Activated T-cell treated with anti-CD3 and anti-CD28 coated beads, Interleukin-2, amount 50 U/mL, for 48 hours (primary cell): ENCODE measurements around the gene OS9.
A peak's percentile ranks its signal among the peaks of the same experiment; 100 is the strongest.

ENCODE experiments used
- DNase-seq, 2 experiments: peaks; one replicate each; pipeline ENCODE4 v3.0.0-alpha.2; 2020

Gene OS9

DNA sequence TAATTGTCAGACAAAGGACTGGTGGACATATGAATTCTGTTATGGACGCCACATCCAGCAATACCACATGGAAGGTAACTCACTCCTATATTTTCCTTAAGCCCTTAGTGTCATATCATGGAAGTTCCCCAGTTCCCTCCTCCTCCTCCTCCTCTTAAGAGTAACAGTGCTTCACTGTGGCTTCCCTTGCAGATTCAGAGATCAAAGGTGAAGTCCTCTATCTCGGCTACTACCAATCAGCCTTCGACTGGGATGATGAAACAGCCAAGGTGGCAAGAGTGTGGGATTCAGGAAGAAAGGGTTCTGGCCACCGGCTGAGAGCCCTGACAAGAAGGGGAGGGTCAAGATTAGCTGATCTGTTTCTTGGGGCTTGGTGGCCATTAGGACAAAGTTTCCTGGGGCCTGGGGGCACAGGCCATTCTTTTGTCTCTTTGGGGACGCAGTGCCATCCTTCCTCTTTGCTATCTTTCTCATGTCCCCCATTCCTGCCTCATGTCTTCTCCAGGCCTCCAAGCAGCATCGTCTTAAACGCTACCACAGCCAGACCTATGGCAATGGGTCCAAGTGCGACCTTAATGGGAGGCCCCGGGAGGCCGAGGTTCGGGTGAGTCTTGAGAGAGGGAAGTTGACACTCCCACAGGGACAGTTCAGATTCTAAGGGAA, 2.0 kb downstream of the OS9 start:
- DNase-seq = no peak

GRCh38 chr12:57697076-57697475, 3.1 kb downstream of the OS9 start:
- no peak for DNase-seq

- DNase-seq = no peak
These were observed 4.5 kb downstream of the OS9 start for GRCh38 chr12:57698414-57698813.

- no peak for DNase-seq
These were observed 6.4 kb downstream of the OS9 start for GRCh38 chr12:57700317-57700716.

DNA sequence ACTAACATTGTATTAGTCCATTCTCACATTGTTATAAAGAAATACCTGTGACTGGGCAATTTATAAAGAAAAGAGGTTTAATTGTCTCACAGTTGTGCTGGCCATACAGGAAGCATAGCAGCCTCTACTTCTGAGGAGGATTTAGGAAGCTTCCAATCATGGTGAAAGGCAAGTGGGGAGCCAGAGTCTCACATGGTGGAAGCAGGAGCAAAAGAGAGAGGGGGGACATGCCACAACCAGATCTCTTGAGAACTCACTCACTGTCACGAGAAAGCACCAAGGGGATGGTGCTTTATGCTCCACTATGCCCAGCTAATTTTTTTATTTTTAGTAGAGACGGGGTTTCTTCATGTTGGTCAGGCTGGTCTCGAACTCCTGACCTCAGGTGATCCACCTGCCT, 13.3 kb downstream of the OS9 start:
- DNase-seq = no peak

GRCh38 chr12:57708296-57708695, 14.4 kb downstream of the OS9 start:
- DNase-seq = no peak

DNA sequence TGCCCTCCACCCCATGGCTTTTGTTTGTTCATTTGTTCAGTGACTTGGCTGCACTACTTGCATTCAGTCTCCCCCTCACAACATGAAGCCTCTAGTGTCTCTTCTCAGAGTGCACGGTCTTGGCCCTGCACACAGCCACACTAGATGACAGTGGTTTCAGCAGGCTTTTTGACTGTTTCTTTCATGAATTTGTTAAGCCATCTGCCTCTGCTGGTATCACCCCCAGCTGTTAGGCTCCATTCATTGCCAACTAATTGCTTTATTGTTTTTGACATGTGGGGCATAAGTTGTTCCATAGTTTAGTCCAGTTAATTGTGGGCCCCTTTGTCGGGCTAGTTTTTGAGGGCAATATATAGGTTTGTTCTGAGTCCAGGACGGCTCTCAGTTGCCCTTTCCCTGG, 18.8 kb downstream of the OS9 start:
- DNase-seq = peak in 1 of 2 experiments; percentile 8

GRCh38 chr12:57713209-57713608, 19.3 kb downstream of the OS9 start:
- peak in 1 of 2 experiments; percentile 8 for DNase-seq

GRCh38 chr12:57715036-57715748, 21.3 kb downstream of the OS9 start:
- peak; percentile 2 to 7 for DNase-seq

DNA sequence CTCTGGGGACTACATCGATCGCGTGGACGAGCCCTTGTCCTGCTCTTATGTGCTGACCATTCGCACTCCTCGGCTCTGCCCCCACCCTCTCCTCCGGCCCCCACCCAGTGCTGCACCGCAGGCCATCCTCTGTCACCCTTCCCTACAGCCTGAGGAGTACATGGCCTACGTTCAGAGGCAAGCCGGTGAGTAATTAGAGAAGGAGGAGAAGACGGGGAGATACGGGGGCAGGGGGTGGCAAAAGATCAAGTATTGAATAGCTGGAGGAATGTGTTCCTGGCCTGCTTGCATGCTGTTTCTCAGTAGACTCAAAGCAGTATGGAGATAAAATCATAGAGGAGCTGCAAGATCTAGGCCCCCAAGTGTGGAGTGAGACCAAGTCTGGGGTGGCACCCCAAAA, 21.9 kb downstream of the OS9 start:
- DNase-seq = peak; percentile 8 to 10

- DNase-seq = peak in 1 of 2 experiments; percentile 14
These were observed 22.4 kb downstream of the OS9 start for GRCh38 chr12:57716305-57716704.

GRCh38 chr12:57717131-57717530, 23.2 kb downstream of the OS9 start:
- peak; percentile 8 to 12 for DNase-seq

GRCh38 chr12:57717846-57718640, 24.1 kb downstream of the OS9 start:
- DNase-seq = peak; percentile 11 to 14

DNA sequence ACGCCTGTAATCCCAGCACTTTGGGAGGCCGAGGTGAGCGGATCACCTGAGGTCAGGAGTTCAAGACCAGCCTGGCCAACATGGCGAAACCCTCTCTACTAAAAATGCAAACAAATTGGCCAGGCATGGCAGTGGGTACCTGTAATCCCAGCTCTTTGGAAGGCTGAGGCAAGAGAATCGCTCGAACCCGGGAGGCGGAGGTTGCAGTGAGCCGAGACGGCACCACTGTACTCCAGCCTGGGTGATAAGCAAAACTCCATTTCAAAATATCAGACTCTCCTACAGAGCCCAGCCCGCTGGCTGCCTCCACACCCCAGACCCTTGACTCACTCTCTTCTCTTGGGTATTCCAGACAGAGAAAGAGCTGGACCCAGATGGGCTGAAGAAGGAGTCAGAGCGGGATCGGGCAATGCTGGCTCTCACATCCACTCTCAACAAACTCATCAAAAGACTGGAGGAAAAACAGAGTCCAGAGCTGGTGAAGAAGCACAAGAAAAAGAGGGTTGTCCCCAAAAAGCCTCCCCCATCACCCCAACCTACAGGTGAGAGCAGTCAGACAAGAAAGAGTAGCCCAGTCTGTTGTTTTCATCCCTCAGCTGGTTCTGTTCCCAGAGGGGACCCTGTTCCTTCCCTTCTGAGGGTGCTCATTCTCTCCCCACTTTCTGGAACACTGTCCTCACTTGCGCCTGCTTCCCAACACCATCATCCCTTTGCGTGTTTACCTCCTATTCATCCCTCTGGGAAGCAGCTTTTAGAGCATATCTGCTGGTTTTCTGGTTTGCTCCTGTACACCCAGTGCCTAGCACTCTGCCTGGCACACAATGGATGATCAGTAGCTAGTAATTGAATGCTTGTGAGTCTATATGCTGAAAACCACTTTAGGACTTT, 25.0 kb downstream of the OS9 start:
- DNase-seq = peak; percentile 15 to 17

DNA sequence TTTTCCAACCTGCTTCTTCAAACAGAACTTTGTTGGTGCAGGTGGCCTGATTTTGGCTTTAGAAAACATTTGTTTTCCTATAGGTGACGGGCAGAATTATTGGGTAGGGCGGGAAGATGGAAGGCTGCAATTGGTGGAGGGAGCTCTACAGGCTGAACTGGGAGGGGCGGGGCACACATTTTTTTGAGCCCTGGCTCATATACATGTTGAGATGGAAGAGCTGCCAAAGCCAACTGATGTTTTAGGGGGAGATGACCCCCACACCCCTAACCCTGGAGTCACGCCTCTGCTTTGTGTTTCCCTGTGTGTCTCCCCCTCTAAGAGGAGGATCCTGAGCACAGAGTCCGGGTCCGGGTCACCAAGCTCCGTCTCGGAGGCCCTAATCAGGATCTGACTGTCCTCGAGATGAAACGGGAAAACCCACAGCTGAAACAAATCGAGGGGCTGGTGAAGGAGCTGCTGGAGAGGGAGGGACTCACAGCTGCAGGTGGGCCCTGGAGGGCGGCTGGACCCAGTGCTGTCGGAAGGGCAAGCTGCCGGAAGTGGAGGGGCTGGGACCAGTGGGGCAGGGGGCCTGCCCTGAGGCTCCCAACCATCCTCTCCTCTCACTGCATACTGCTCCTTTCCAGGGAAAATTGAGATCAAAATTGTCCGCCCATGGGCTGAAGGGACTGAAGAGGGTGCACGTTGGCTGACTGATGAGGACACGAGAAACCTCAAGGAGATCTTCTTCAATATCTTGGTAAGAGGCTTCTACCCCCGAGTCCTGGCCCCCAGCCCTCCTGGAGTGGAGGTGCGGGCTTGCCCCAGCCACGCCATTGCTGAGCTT, 26.1 kb downstream of the OS9 start:
- DNase-seq = peak; percentile 16 to 17

DNA sequence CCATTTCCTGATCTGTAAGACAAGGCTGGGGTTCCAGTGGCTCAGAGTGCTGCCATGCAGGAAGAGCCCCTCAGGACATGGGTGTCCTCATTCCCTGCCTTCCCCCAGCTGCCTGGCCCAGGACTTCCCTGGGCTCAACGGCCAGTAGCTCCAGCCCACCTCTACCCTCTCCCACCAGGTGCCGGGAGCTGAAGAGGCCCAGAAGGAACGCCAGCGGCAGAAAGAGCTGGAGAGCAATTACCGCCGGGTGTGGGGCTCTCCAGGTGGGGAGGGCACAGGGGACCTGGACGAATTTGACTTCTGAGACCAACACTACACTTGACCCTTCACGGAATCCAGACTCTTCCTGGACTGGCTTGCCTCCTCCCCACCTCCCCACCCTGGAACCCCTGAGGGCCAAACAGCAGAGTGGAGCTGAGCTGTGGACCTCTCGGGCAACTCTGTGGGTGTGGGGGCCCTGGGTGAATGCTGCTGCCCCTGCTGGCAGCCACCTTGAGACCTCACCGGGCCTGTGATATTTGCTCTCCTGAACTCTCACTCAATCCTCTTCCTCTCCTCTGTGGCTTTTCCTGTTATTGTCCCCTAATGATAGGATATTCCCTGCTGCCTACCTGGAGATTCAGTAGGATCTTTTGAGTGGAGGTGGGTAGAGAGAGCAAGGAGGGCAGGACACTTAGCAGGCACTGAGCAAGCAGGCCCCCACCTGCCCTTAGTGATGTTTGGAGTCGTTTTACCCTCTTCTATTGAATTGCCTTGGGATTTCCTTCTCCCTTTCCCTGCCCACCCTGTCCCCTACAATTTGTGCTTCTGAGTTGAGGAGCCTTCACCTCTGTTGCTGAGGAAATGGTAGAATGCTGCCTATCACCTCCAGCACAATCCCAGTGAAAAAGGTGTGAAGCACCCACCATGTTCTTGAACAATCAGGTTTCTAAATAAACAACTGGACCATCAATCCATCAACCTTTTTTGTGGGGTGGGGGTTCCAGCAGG, 27.0 kb downstream of the OS9 start:
- DNase-seq = peak; percentile 14 to 17

GRCh38 chr12:57721846-57722608, 28.1 kb downstream of the OS9 start:
- peak; percentile 14 to 16 for DNase-seq

DNA sequence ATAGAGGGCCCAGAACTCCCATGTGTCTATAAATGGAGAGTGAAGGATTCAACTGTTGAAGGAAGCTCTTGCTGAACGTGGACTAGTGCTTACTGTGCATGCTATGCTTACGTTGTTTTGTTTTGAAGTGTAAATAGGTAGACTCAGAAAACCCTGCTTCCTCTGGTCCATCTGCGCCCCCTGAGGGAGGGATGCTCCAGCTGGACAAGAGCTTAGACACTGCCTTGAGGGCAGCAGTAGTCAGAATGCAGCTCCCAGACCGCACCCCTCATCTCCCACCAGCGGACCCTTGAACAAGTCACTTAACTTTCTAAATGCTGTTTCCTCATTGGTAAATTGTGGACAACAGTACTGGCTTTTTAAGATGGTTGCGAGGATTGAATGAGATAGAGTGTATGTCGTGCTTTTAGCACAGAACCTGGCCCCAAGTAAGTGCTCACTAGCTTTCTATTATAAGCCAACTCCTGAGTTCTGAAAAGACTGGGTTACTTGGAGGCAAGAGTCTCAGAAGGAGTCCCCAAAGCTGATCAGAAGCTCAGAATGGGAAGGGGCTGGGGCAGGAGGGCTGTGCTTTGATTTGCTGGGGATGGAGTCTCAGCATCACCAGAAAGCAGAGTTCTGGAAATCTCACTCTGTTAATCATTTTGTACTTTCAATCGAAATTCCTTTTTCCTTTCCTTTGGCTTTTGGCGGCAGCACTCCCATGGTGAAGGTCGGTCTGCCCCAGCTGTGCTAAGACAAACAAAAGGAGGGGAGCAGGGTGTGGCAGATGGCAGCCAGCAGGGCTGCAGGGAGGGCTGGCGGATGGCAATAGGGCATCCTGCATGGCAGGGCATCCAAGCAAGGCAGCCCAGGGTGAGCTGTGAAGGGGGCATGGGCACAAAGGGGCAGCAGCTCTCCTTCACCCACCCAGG, 29.0 kb downstream of the OS9 start:
- DNase-seq = peak; percentile 14 to 16

DNA sequence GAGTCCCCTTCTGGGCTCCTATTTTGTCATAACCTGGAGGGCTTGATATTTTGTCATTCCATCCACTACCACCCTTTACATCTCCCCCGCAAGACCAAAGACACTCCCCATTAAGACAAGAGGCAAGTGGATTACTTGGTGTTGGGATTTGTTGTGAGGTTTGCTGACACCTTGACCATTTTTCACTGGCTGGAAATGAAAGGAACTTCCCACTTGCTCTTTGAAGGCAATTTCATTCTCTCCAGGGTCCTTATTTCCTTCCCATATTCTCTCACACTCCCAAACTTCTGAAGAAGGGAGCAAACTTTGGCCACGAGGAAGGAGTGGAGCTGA, 29.7 kb downstream of the OS9 start:
- no peak for DNase-seq
